ENCODE data around the gene MYRIP. TPM values are rescaled to one million over a fixed set of nuclear protein-coding genes. Genes with fewer than 3 reads are reported as not detected.

Gene MYRIP
- polyA plus RNA-seq, 1 of the 3 experiments (the other 2 are of a cell fraction): 1.2 TPM

DNA sequence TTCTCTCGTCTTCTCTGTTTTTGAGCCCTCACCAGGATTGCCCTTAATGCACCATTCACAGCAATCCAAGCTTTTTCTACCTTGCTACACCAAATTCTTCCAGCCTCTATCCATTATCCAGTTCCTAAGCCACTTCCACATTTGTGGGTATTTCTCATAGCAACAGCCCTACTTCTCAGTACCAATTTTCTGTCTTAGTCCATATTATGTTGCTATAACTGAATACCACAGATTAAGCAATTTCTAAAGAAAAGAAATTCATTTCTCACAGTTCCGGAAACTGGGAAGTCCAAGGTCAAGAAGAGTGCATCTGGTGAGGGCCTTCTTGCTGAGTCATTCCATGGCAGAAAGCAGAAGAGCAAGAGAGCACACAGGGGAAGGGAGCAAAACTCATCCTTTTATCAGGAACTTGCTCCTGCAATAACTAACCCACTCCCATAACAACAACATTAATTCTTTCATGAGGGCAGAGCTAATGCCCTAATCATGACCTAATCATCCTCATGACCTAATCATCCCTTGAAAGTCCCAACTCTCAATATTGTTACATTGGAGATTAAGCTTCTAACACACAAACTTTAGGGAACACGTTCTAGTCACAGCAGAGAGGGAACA lies 490.4 kb downstream of the MYRIP start (continued):
- TF ChIP-seq SMC3 (IDR thresholded peaks at IDR 0.05; ENCODE audit: low read depth, low read length) (no peak), REST (IDR thresholded peaks at IDR 0.05; ENCODE audit: low read depth, low read length) (no peak), TCF12 (IDR thresholded peaks at IDR 0.05) (0 out of 2 replicates have a peak, but pooled peaks have one; percentile 13), TEAD4 (IDR thresholded peaks at IDR 0.05; ENCODE audit: borderline replicate concordance, insufficient read depth) (no peak), FOXM1 (IDR thresholded peaks at IDR 0.05; ENCODE audit: low read depth) (no peak), SIN3A (IDR thresholded peaks at IDR 0.05; ENCODE audit: borderline replicate concordance, low read depth, low read length) (no peak)

DNA sequence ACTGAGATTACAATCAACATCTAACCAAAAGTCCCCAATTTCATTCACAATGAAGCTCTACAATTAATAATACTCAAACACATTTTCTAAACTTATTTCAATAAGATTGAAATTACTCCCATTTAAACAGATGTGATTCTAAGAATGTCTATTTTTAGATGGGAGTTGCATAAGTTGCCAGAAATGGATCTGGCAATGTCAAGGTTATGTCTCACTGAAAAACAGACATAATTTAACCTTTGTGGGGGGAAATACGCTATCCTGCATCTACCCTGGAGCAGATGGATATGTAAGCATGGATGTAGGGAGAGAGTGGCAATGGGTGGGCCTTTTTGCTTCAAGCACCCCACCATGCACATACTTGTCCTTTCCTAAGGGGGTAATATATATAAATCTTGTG lies 493.4 kb downstream of the MYRIP start:
- TF ChIP-seq TEAD4 (IDR thresholded peaks at IDR 0.05; ENCODE audit: borderline replicate concordance, insufficient read depth) (no peak), EP300 (IDR thresholded peaks at IDR 0.05; ENCODE audit: borderline replicate concordance in 1 of 2, low read depth in 1 of 2, low read length in 1 of 2) (no peak), SMC3 (IDR thresholded peaks at IDR 0.05; ENCODE audit: low read depth, low read length) (no peak), ELF1 (IDR thresholded peaks at IDR 0.05) (no peak), POLR2AphosphoS5 (IDR thresholded peaks at IDR 0.05; ENCODE audit: low read depth, low read length) (no peak), IRF3 (IDR thresholded peaks at IDR 0.05; ENCODE audit: low read depth, low read length) (no peak), USF1 (IDR thresholded peaks at IDR 0.05; ENCODE audit: borderline replicate concordance, low read depth) (no peak), EZH2phosphoT487 (IDR thresholded peaks at IDR 0.05; ENCODE audit: borderline replicate concordance, low read depth) (no peak), SIN3A (IDR thresholded peaks at IDR 0.05; ENCODE audit: borderline replicate concordance, low read depth, low read length) (no peak), CTCF (IDR thresholded peaks at IDR 0.05) (no peak), NFIC (IDR thresholded peaks at IDR 0.05; ENCODE audit: borderline replicate concordance) (no peak), RXRA (IDR thresholded peaks at IDR 0.05; ENCODE audit: borderline replicate concordance, low read depth) (no peak), REST (IDR thresholded peaks at IDR 0.05; ENCODE audit: low read depth, low read length) (no peak)
- Histone ChIP-seq H3K4me1 (ENCODE audit: control insufficient read depth in 1 of 2, insufficient read depth in 2 of 2, low read depth in 1 of 2, low read length in 1 of 2) (no peaks in the 10 kb centered on the region; a peak in 1 of 4 replicates), H3K4me3 (ENCODE audit: low read depth in 2 of 2, low read length in 1 of 2) (no peak overlapping the region), H3K36me3 (replicated peaks in 1 of 2; ENCODE audit: control insufficient read depth in 1 of 2, insufficient read depth in 2 of 2, low read length in 1 of 2) (no peaks in the 10 kb centered on the region), H3K27me3 (ENCODE audit: insufficient read depth) (no peaks in the 10 kb centered on the region), H3K27ac (ENCODE audit: low read depth in 2 of 2, low read length in 1 of 2) (no peak overlapping the region), H3K9me3 (no peaks in the 10 kb centered on the region), H3K9me2 (no peaks in the 10 kb centered on the region), H3F3A (replicated peaks; ENCODE audit: insufficient read depth) (no peaks in the 10 kb centered on the region), H4K20me1 (ENCODE audit: insufficient read depth) (no peaks in the 10 kb centered on the region), H3K4me2 (no peak overlapping the region), H3K9ac (no peak overlapping the region), H2AFZ (ENCODE audit: low read depth) (no peak overlapping the region), H3K79me2 (ENCODE audit: insufficient read depth) (no peaks in the 10 kb centered on the region)
- 33% methylated on average over 1 of the region's 1 CpG for WGBS (ENCODE audit: low lambda C conversion rate)
- ChIA-PET POLR2A (no interaction called here), CTCF (no interaction called here)
- no peak for DNase-seq

Measured in SK-N-SH (cell line).